ENCODE measurements around the gene TTLL5. TPM values are rescaled to one million over a fixed set of nuclear protein-coding genes. Genes with fewer than 3 reads are reported as not detected.

TTLL5 gene
- total and polyA plus RNA-seq, 2 of the 13 experiments (the other 11 are each of a cell fraction or from before 2014, with no cell fraction given), result 11.8 to 18.8 TPM

- WGBS (ENCODE audit: low lambda C conversion rate), result 94% methylated on average over 3 of the region's 3 CpGs
- H2AFZ ChIP-seq (ENCODE audit: low read length), result no peak overlapping the region
- ATAC-seq (no peak), DNase-seq (ENCODE audit: low spot score) (no peak), FAIRE-seq (no peak)
- TF ChIP-seq FOSL2 (CRISPR knock-in tag; IDR thresholded peaks at IDR 0.05) (no peak), CBX1 (IDR thresholded peaks at IDR 0.05; ENCODE audit: low read depth) (no peak), ZFAT (CRISPR knock-in tag; conservative IDR thresholded peaks at IDR 0.05) (no peak)
- ChIA-PET CTCF (ENCODE audit: low intra/inter-chr PET ratio, low total read pairs) (no interaction called here), POLR2A (no interaction called here)
- H3K4me3 ChIP-seq (replicated peaks in 1 of 3; ENCODE audit: insufficient read depth in 1 of 3, low read depth in 2 of 3, low read length in 3 of 3), result no peak overlapping the region
- H4K20me1 ChIP-seq (ENCODE audit: insufficient read depth, low read length), result no peaks in the 10 kb centered on the region
- H3K4me2 ChIP-seq (ENCODE audit: low read depth, low read length), result no peak overlapping the region
- H3K9me3 ChIP-seq (ENCODE audit: low read length), result no peaks in the 10 kb centered on the region
- no peaks in the 10 kb centered on the region for H3K27me3 ChIP-seq (ENCODE audit: control insufficient read depth in 1 of 2, insufficient read depth in 2 of 2, low read length in 2 of 2)
- peaks cover 3 to 33% of the 10 kb centered on the region in 2 experiments for H3K36me3 ChIP-seq (replicated peaks in 1 of 2; ENCODE audit: control insufficient read depth in 1 of 2, insufficient read depth in 2 of 2, low read length in 2 of 2)
- no peak overlapping the region for H3K27ac ChIP-seq (ENCODE audit: extremely low read length, insufficient read depth, low read length)
- BruUV-seq (replicated peaks), result no TSS peak
- intact Hi-C loops (cut with micrococcal nuclease; ENCODE audit: unreplicated experiment) (no loop called here), in situ Hi-C loops (cut with HindIII; ENCODE audit: extremely low pct_ligation_motif_present, low pct_unique_long_range_greater_than_20kb) (no loop called here)
- no peak overlapping the region for H3K9ac ChIP-seq (ENCODE audit: insufficient read depth, low read depth, low read length)
- no peaks in the 10 kb centered on the region for H3K4me1 ChIP-seq (ENCODE audit: insufficient read depth, low read length)
- H3K79me2 ChIP-seq (ENCODE audit: insufficient read depth, low read length), result no peaks in the 10 kb centered on the region
Observed at GRCh38 chr14:75725481-75725880, 64.4 kb downstream of the TTLL5 start.

DNA sequence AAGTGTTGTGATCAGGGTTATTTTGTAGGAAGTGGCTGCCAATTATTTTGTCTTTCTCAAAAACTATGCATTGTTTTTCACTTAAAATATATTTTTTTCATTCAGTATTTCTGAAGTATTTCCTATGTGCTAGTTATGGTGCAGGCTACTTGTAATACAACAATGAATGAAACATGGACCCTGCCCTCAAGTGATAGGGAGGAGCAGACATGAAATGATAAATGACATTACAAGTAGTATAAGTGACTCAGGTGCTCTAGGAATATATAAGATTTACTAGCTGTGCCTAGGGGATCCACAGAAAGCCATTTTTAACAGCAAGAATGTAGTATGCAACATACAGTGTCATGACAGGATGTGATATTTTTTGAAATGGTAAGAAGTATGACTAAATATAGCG lies 65.3 kb downstream of the TTLL5 start:
- Histone ChIP-seq H3K9ac (ENCODE audit: insufficient read depth, low read depth, low read length) (no peak overlapping the region), H3K4me1 (ENCODE audit: insufficient read depth, low read length) (no peaks in the 10 kb centered on the region), H3K4me2 (ENCODE audit: low read depth, low read length) (no peak overlapping the region), H3K27ac (ENCODE audit: extremely low read length, insufficient read depth, low read length) (no peak overlapping the region), H3K27me3 (ENCODE audit: control insufficient read depth in 1 of 2, insufficient read depth in 2 of 2, low read length in 2 of 2) (no peaks in the 10 kb centered on the region), H3K4me3 (replicated peaks in 1 of 3; ENCODE audit: insufficient read depth in 1 of 3, low read depth in 2 of 3, low read length in 3 of 3) (no peak overlapping the region), H4K20me1 (ENCODE audit: insufficient read depth, low read length) (no peaks in the 10 kb centered on the region), H3K9me3 (ENCODE audit: low read length) (no peaks in the 10 kb centered on the region), H3K36me3 (replicated peaks in 1 of 2; ENCODE audit: control insufficient read depth in 1 of 2, insufficient read depth in 2 of 2, low read length in 2 of 2) (peaks cover 3 to 25% of the 10 kb centered on the region in 2 experiments; a peak in 4 of 5 replicates), H2AFZ (ENCODE audit: low read length) (no peak overlapping the region), H3K79me2 (ENCODE audit: insufficient read depth, low read length) (no peaks in the 10 kb centered on the region)
- no peak for DNase-seq (ENCODE audit: low spot score)
- BruUV-seq (replicated peaks), result no TSS peak
- ChIA-PET CTCF (ENCODE audit: low intra/inter-chr PET ratio, low total read pairs) (no interaction called here), POLR2A (no interaction called here)
- FAIRE-seq, result no peak
- WGBS (ENCODE audit: low lambda C conversion rate), result 97% methylated on average over 1 of the region's 1 CpG
- no peak for ATAC-seq
- in situ Hi-C loops (cut with HindIII; ENCODE audit: extremely low pct_ligation_motif_present, low pct_unique_long_range_greater_than_20kb), result no loop called here
- intact Hi-C loops (cut with micrococcal nuclease; ENCODE audit: unreplicated experiment), result no loop called here
- TF ChIP-seq ZKSCAN1 (IDR thresholded peaks at IDR 0.05; ENCODE audit: low read length) (no peak), DZIP1 (CRISPR knock-in tag; IDR thresholded peaks at IDR 0.05) (no peak)
